ENCODE measurements around the gene FAR2.

FAR2 gene

DNA sequence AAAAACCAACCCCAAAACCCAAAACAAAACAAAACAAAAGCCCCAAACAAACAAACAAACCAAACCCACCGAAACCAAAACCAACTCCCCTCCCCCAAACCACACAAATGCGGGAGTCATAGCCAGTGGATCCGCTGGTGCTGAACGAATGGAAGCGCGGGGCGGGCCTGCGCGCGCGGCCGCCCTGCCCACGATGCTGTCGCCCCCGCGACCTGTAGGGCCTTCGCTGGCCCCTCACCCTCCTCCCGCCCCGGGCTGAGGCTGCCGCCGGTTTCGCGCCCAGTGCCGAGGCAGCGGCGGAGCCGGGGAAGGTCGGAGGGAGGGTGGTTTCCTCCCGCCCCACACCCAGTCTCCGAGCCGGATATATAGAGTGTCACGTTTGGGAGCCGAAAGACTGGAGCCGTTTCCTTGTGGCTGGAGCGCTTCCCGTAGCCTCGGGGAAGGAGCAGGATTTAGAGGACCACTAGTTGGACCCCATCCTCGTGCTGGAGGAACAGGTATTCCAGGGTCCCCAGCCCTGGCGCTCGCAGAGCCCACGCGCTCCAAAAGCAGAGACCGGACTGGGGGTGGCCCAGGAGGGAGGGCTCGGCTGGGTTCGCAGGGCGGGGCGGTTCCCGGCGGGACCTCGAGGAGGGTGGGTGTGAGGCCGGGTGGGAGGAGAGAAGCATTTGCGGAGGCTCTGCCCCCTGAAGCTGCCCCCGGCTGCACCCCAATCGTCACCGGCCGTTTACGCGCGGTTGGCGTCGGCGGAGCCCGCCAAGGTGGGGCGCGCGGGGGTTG, at the start of gene FAR2:
Gene FAR2, plus strand, starts transcription at position 368 of the 780 bp plus-strand sequence. CDS start 121,172 bp downstream, outside the sequence.
- Histone ChIP-seq H2AFZ (ENCODE audit: low read length) (no peak within 1 kb of the TSS), H3K4me1 (ENCODE audit: insufficient read depth, low read length, severe bottlenecking) (peaks cover 12% of the 10 kb centered on the region), H3K9me2 (ENCODE audit: low read depth, low read length) (no peaks in the 10 kb centered on the region), H3K27ac (ENCODE audit: low read depth, low read length, poor library complexity, severe bottlenecking) (no peak within 1 kb of the TSS), H3F3A (ENCODE audit: insufficient read depth, low read length) (no peaks in the 10 kb centered on the region), H3K9ac (ENCODE audit: low read length) (no peak within 1 kb of the TSS), H3K27me3 (ENCODE audit: insufficient read depth, low read length) (no peaks in the 10 kb centered on the region), H3K36me3 (ENCODE audit: insufficient read depth, low read length) (no peaks in the 10 kb centered on the region), H3K9me3 (ENCODE audit: low read length) (no peaks in the 10 kb centered on the region; the same call in 1 of the 2 replicates), H3K4me3 (ENCODE audit: low read depth, low read length, poor library complexity, severe bottlenecking) (no peak within 1 kb of the TSS), H3K79me2 (ENCODE audit: insufficient read depth, low read length) (no peaks in the 10 kb centered on the region), H4K20me1 (ENCODE audit: insufficient read depth, low read length) (no peaks in the 10 kb centered on the region), H3K4me2 (ENCODE audit: low read length) (no peak within 1 kb of the TSS)
- no peak for TF ChIP-seq EZH2 (IDR thresholded peaks at IDR 0.05; ENCODE audit: borderline replicate concordance, low read length)
- TF ChIP-seq, protein P1, sequence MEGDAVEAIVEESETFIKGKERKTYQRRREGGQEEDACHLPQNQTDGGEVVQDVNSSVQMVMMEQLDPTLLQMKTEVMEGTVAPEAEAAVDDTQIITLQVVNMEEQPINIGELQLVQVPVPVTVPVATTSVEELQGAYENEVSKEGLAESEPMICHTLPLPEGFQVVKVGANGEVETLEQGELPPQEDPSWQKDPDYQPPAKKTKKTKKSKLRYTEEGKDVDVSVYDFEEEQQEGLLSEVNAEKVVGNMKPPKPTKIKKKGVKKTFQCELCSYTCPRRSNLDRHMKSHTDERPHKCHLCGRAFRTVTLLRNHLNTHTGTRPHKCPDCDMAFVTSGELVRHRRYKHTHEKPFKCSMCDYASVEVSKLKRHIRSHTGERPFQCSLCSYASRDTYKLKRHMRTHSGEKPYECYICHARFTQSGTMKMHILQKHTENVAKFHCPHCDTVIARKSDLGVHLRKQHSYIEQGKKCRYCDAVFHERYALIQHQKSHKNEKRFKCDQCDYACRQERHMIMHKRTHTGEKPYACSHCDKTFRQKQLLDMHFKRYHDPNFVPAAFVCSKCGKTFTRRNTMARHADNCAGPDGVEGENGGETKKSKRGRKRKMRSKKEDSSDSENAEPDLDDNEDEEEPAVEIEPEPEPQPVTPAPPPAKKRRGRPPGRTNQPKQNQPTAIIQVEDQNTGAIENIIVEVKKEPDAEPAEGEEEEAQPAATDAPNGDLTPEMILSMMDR (IDR thresholded peaks at IDR 0.05; ENCODE audit: low read length): no peak

DNA sequence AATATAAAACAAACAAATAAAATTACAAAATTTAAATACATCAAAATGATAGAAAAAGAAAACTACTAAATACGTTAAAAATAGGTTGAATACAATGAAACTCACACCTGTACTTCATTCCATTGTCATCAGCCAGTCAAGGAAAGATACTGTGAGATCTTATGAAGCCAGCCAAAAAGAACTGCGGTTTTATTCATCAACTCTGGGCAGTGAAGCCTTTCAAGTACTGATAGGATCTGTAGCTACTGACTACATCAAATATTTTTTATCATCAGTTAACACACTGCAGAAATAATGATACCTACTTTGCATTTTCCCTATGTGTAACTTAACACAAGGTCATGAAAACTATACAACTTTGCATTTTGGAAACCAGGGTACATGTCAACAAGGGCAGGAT, 46.3 kb upstream of the FAR2 start:
- Histone ChIP-seq H3K4me1 (ENCODE audit: insufficient read depth, low read length, severe bottlenecking) (no peaks in the 10 kb centered on the region), H3K79me2 (ENCODE audit: insufficient read depth, low read length) (no peaks in the 10 kb centered on the region), H3K9me2 (ENCODE audit: low read depth, low read length) (no peaks in the 10 kb centered on the region), H3K9me3 (ENCODE audit: low read length) (no peaks in the 10 kb centered on the region), H3K4me2 (ENCODE audit: low read length) (no peak overlapping the region), H3F3A (ENCODE audit: insufficient read depth, low read length) (no peaks in the 10 kb centered on the region), H3K27me3 (ENCODE audit: insufficient read depth, low read length) (no peaks in the 10 kb centered on the region), H3K9ac (ENCODE audit: low read length) (no peak overlapping the region), H3K27ac (ENCODE audit: low read depth, low read length, poor library complexity, severe bottlenecking) (no peak overlapping the region), H3K4me3 (ENCODE audit: low read depth, low read length, poor library complexity, severe bottlenecking) (no peak overlapping the region), H2AFZ (ENCODE audit: low read length) (no peak overlapping the region), H3K36me3 (ENCODE audit: insufficient read depth, low read length) (no peaks in the 10 kb centered on the region), H4K20me1 (ENCODE audit: insufficient read depth, low read length) (no peaks in the 10 kb centered on the region)
- no peak for TF ChIP-seq EZH2 (IDR thresholded peaks at IDR 0.05; ENCODE audit: borderline replicate concordance, low read length)
- TF ChIP-seq, protein P1 (IDR thresholded peaks at IDR 0.05; ENCODE audit: low read length): no peak

DNA sequence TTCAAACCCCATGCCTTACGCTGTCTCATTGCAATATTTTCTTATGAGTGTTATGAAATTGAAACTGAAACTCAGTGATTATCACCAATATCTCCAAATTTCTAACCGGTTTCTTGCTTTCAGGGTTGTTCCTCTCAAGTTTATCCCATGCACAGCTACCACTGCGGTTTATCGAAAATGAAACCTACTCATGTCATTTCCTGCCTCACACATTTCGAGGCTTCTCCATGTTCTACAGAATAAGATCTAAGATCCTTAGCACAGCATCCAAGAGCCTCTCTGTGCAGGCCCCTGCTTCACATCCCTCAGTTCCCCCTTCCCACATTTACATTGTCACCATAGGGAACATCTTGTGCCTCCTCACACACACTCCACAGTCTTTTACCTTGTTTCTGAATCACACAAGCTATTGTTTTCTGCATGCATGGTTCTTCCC, 45.5 kb upstream of the FAR2 start:
- H4K20me1 ChIP-seq (ENCODE audit: insufficient read depth, low read length): no peaks in the 10 kb centered on the region
- H3K4me2 ChIP-seq (ENCODE audit: low read length): peak overlapping the region; percentile 21; the same call in 1 of the 2 replicates
- no peak overlapping the region for H2AFZ ChIP-seq (ENCODE audit: low read length)
- H3K79me2 ChIP-seq (ENCODE audit: insufficient read depth, low read length): no peaks in the 10 kb centered on the region
- H3K9me2 ChIP-seq (ENCODE audit: low read depth, low read length): no peaks in the 10 kb centered on the region
- H3K9ac ChIP-seq (ENCODE audit: low read length): no peak overlapping the region
- H3K9me3 ChIP-seq (ENCODE audit: low read length): no peaks in the 10 kb centered on the region
- H3K4me3 ChIP-seq (ENCODE audit: low read depth, low read length, poor library complexity, severe bottlenecking): no peak overlapping the region
- no peak overlapping the region for H3K27ac ChIP-seq (ENCODE audit: low read depth, low read length, poor library complexity, severe bottlenecking)
- TF ChIP-seq, protein P1 (IDR thresholded peaks at IDR 0.05; ENCODE audit: low read length): no peak
- no peak for TF ChIP-seq EZH2 (IDR thresholded peaks at IDR 0.05; ENCODE audit: borderline replicate concordance, low read length)
- no peaks in the 10 kb centered on the region for H3K27me3 ChIP-seq (ENCODE audit: insufficient read depth, low read length)
- H3K4me1 ChIP-seq (ENCODE audit: insufficient read depth, low read length, severe bottlenecking): no peaks in the 10 kb centered on the region
- H3K36me3 ChIP-seq (ENCODE audit: insufficient read depth, low read length): no peaks in the 10 kb centered on the region
- no peaks in the 10 kb centered on the region for H3F3A ChIP-seq (ENCODE audit: insufficient read depth, low read length)
